PC-9 (cell line): ENCODE data around the gene TMCC1.

Source experiments
- EZH2 ChIP-seq: fragments of 200-600 bp; sonication (generic); IDR thresholded peaks from 2 replicates; pipeline ENCODE4 v1.8.0; 2017; ENCODE audit warnings: antibody characterized with exemption, low read depth
- TF ChIP-seq, protein P1 (sequence below): fragments of 200-600 bp; sonication (generic); conservative IDR thresholded peaks from 2 replicates; pipeline ENCODE4 v1.6.1; 2017; ENCODE audit warnings: mixed run types, antibody characterized with exemption, mild to moderate bottlenecking, moderate library complexity

DNA sequence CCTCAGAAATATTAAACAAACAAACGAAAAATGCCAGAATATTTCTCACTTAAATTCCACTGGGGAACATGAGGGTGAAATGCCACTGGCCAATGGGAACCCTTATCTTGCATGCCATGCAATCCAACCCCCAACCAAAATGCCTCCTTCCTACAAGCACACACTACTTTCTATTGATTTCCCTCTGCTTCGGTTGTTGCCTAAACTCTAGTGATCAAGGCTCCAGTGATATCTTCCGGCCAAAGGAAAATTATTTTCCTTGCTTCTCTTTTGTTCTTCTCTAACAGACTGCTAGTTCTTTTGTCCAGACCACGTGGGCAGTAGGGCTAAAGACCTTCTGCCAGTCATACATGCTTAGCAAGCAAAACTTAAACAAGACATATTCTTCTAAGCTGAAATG lies 115.7 kb downstream of the TMCC1 start:
- TF ChIP-seq, protein P1, sequence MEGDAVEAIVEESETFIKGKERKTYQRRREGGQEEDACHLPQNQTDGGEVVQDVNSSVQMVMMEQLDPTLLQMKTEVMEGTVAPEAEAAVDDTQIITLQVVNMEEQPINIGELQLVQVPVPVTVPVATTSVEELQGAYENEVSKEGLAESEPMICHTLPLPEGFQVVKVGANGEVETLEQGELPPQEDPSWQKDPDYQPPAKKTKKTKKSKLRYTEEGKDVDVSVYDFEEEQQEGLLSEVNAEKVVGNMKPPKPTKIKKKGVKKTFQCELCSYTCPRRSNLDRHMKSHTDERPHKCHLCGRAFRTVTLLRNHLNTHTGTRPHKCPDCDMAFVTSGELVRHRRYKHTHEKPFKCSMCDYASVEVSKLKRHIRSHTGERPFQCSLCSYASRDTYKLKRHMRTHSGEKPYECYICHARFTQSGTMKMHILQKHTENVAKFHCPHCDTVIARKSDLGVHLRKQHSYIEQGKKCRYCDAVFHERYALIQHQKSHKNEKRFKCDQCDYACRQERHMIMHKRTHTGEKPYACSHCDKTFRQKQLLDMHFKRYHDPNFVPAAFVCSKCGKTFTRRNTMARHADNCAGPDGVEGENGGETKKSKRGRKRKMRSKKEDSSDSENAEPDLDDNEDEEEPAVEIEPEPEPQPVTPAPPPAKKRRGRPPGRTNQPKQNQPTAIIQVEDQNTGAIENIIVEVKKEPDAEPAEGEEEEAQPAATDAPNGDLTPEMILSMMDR: no peak
- TF ChIP-seq EZH2: no peak
